PC-9 (cell line): ENCODE measurements around the gene PSKH1.

ENCODE experiments used
- CTCF ChIP-seq: fragments of 200-600 bp; sonication (generic); conservative IDR thresholded peaks from 2 replicates; pipeline ENCODE4 v1.6.1; 2017; ENCODE audit warnings: mixed run types, antibody characterized with exemption, mild to moderate bottlenecking, moderate library complexity
- EZH2 ChIP-seq: fragments of 200-600 bp; sonication (generic); IDR thresholded peaks from 2 replicates; pipeline ENCODE4 v1.8.0; 2017; ENCODE audit warnings: antibody characterized with exemption, low read depth

DNA sequence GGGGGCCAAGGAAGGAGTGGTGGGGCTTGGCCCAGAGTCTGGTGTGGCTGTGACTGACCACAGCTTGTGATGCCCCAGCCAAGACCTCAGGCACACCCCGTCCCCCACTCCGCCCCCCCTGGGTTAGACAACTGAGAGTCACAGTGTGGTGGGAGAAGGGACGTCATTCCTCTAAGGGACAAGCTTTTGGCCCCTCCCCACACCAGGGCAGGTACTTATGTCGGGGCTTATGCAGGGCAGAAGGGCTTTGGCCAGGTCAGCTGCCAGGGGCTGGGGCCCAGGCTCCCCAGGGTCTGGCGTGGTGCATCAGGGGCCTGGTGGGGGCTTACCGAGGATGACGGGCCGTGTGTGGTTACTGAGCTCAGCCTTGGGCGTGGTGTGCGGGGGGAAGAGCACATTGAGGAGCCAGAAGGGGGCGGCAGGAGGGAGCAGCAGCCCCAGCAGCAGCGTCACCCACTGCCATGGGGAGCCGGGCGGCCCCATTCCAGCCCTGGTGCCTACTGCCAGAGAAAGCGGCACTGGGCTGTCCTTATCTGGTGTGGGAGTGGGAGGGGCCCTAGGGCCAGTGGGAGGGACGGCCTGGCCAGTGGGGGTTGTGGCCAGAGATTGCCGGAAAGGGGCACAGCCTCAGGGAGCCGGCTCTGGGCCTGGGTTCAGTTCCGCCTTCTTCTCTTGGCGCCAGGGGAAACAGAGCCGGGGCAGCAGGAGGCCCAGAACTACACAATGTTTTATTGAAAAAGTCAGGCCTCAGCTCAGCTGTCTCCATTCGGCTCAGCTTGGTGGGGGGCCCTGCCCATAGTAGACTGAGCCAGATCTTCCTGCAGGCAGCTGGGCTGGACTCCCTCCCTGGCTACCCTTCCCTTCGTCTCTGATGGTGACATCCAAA is 50.8 kb downstream of the PSKH1 start, which contains the start of gene LCAT:
- TF ChIP-seq CTCF (no peak), EZH2 (no peak)
